Fibroblast of lung (primary cell): ENCODE data around the gene MICAL3. TPM values are rescaled to one million over a fixed set of nuclear protein-coding genes. Genes with fewer than 3 reads are reported as not detected.

Source experiments
- DNase-seq, 2 donors: peaks; one replicate each; pipeline versions ENCODE4 v3.0.0 to v3.0.0-alpha.2; 2010; ENCODE audit warnings: low read depth in 2 of 2
- H2AFZ ChIP-seq: 2 replicates; pipeline ENCODE4 v1.5.1; 2012; ENCODE audit warnings: low read length, control low read depth, inconsistent platforms
- H3K27ac ChIP-seq: 2 replicates; pipeline ENCODE4 v1.5.1; 2011; ENCODE audit warnings: low read length, control low read depth; ENCODE audit not compliant: insufficient read depth
- H3K27me3 ChIP-seq: 2 replicates; pipeline ENCODE4 v1.5.1; 2011; ENCODE audit warnings: mild to moderate bottlenecking, low read length; ENCODE audit not compliant: control insufficient read depth, insufficient read depth
- H3K36me3 ChIP-seq: 2 replicates; pipeline ENCODE4 v1.5.1; 2011; ENCODE audit warnings: low read length; ENCODE audit not compliant: control insufficient read depth, insufficient read depth
- H3K4me1 ChIP-seq: 2 replicates; pipeline ENCODE4 v1.5.1; 2011; ENCODE audit warnings: low read length; ENCODE audit not compliant: control insufficient read depth, insufficient read depth; ENCODE audit errors: extremely low read depth
- H3K4me2 ChIP-seq: 2 replicates; pipeline ENCODE4 v1.5.1; 2011; ENCODE audit warnings: low read length, control low read depth; ENCODE audit not compliant: insufficient read depth; ENCODE audit errors: extremely low read depth
- H3K4me3 ChIP-seq, 4 experiments: fragments of 200-600 bp in 1 of 4; sonication (generic) in 1 of 4; replicated peaks in 1 of 4; 2 replicates each; pipeline ENCODE4 v1.5.1; 2011 to 2016; ENCODE audit warnings: low read length in 4 of 4, low read depth in 3 of 4, mild to moderate bottlenecking in 3 of 4, control low read depth in 2 of 4, inconsistent platforms in 1 of 4, mixed read lengths in 1 of 4; ENCODE audit not compliant: insufficient read depth in 1 of 4; ENCODE audit errors: control extremely low read depth in 1 of 4
- H3K79me2 ChIP-seq: 2 replicates; pipeline ENCODE4 v1.5.1; 2012; ENCODE audit warnings: mild to moderate bottlenecking, low read length, inconsistent platforms; ENCODE audit not compliant: control insufficient read depth, insufficient read depth
- H3K9ac ChIP-seq: 2 replicates; pipeline ENCODE4 v1.5.1; 2011; ENCODE audit warnings: mild to moderate bottlenecking, low read length, control low read depth; ENCODE audit not compliant: insufficient read depth
- H3K9me3 ChIP-seq: 2 replicates; pipeline ENCODE4 v1.5.1; 2012; ENCODE audit warnings: low read depth, low read length; ENCODE audit not compliant: control insufficient read depth, insufficient read depth
- H4K20me1 ChIP-seq: 2 replicates; pipeline ENCODE4 v1.5.1; 2011; ENCODE audit warnings: low read length; ENCODE audit not compliant: control insufficient read depth, insufficient read depth; ENCODE audit errors: extremely low read depth
- EZH2 ChIP-seq: IDR thresholded peaks from 2 replicates; pipeline ENCODE4 v1.5.1; 2012; ENCODE audit warnings: low read length, control low read depth, mild to moderate bottlenecking; ENCODE audit errors: missing control alignments
- polyA plus RNA-seq, 2 donors: library from polyadenylated mRNA; depleted of rRNA in 1 of 2; stranded (reverse) in 1 of 2; unstranded in 1 of 2; fragments of >200 nt; gene quantifications; 2 replicates each; pipeline ENCODE4 v1.2.1, GENCODE V29; 2011 to 2012; ENCODE audit warnings: missing spikeins in 1 of 2
- total RNA-seq: library from RNA; depleted of rRNA; stranded (reverse); fragments of >200 nt; gene quantifications from 2 replicates; pipeline ENCODE4 v1.2.1, GENCODE V29; 2014
- TF ChIP-seq, protein P1 (sequence below), 2 donors: IDR thresholded peaks in 1 of 2; conservative IDR thresholded peaks in 1 of 2; 1 replicate in 1 of 2; 2 replicates in 1 of 2; pipeline ENCODE4 v1.5.1; 2011 to 2012; ENCODE audit warnings: low read length in 2 of 2, control low read depth in 1 of 2, inconsistent platforms in 1 of 2, low read depth in 1 of 2, mild to moderate bottlenecking in 1 of 2

MICAL3 gene
- total and polyA plus RNA-seq, 2 donors (not counting 1 experiment from before 2014, with no cell fraction given): 10.8 to 22.6 TPM

DNA sequence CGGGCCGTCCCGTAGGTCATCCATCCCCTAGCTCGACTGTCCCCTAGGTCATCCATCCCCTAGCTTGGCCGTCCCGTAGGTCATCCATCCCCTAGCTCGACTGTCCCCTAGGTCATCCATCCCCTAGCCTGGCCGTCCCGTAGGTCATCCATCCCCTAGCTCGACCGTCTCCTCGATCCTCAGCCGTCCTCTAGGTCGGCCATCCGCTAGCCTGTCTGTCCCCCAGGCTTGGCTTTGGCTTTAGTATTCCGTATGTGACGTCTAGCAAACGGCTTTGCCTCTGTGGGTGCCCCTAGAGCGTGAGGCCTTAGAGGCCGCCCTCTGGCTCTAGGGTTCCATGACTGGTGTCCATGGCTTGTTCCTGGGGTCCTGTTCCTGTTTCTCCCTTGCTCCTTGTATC lies 209.5 kb downstream of the MICAL3 start:
- no peak overlapping the region for H3K4me2 ChIP-seq
- TF ChIP-seq, protein P1, sequence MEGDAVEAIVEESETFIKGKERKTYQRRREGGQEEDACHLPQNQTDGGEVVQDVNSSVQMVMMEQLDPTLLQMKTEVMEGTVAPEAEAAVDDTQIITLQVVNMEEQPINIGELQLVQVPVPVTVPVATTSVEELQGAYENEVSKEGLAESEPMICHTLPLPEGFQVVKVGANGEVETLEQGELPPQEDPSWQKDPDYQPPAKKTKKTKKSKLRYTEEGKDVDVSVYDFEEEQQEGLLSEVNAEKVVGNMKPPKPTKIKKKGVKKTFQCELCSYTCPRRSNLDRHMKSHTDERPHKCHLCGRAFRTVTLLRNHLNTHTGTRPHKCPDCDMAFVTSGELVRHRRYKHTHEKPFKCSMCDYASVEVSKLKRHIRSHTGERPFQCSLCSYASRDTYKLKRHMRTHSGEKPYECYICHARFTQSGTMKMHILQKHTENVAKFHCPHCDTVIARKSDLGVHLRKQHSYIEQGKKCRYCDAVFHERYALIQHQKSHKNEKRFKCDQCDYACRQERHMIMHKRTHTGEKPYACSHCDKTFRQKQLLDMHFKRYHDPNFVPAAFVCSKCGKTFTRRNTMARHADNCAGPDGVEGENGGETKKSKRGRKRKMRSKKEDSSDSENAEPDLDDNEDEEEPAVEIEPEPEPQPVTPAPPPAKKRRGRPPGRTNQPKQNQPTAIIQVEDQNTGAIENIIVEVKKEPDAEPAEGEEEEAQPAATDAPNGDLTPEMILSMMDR (conservative IDR thresholded peaks at IDR 0.05 in 1 of 2, IDR thresholded peaks at IDR 0.05 in 1 of 2; ENCODE audit: low read depth in 1 of 2, low read length in 2 of 2): no peak
- no peak for TF ChIP-seq EZH2
- H3K9me3 ChIP-seq: no peaks in the 10 kb centered on the region
- H4K20me1 ChIP-seq: no peaks in the 10 kb centered on the region
- H3K79me2 ChIP-seq: no peaks in the 10 kb centered on the region
- H3K36me3 ChIP-seq: peaks cover 11% of the 10 kb centered on the region
- no peaks in the 10 kb centered on the region for H3K27me3 ChIP-seq
- no peak for DNase-seq
- no peak overlapping the region for H3K27ac ChIP-seq
- no peak overlapping the region for H2AFZ ChIP-seq
- H3K4me3 ChIP-seq: no peak overlapping the region
- no peak overlapping the region for H3K9ac ChIP-seq
- no peaks in the 10 kb centered on the region for H3K4me1 ChIP-seq

DNA sequence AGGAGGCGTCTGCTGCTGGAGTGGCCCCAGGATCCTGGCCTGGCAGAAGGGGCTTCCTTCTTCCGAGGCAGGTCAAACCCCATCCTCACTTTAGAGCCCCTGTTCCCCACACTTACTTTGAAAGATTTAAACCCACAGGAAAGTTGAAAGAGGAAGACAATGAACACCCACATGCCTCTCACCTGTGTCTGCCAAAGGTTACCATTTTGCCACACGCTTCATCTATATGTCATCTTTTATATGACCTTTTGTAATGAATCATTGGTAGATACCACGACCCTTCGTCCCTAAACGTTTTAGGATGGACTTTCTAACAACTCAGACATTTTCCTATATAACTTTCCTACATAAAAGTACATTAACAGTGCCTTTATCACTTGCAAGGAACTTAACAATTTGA lies 210.3 kb downstream of the MICAL3 start:
- no peak overlapping the region for H3K9ac ChIP-seq
- H3K27me3 ChIP-seq: no peaks in the 10 kb centered on the region
- no peaks in the 10 kb centered on the region for H4K20me1 ChIP-seq
- no peaks in the 10 kb centered on the region for H3K79me2 ChIP-seq
- no peaks in the 10 kb centered on the region for H3K9me3 ChIP-seq
- no peak for DNase-seq
- no peak overlapping the region for H3K4me3 ChIP-seq
- no peaks in the 10 kb centered on the region for H3K4me1 ChIP-seq
- peaks cover 11% of the 10 kb centered on the region for H3K36me3 ChIP-seq
- no peak overlapping the region for H2AFZ ChIP-seq
- H3K27ac ChIP-seq: no peak overlapping the region
- no peak for TF ChIP-seq EZH2
- TF ChIP-seq, protein P1 (conservative IDR thresholded peaks at IDR 0.05 in 1 of 2, IDR thresholded peaks at IDR 0.05 in 1 of 2; ENCODE audit: low read depth in 1 of 2, low read length in 2 of 2): no peak
- H3K4me2 ChIP-seq: no peak overlapping the region

DNA sequence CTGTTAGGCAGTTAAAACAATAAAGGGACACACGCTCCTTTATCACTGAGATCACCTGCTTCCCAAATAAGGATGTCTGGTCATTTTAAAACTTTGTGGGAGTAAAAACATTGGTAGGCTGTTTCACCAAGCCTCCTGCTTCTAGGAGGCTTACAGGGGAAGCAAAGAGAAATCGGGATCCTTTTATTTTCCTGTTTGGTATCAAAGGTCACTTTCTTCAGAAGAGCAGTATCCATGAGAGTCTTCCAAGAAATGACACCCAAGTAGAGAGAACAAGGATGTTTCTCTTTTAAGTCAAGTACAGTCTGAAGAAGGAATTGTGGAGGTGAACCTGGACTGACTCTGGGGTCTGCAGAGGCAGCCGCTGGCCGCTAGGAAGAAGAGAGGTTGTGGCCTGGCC lies 213.2 kb downstream of the MICAL3 start:
- Histone ChIP-seq H3K27ac (no peak overlapping the region), H2AFZ (no peak overlapping the region), H3K4me2 (no peak overlapping the region), H3K4me1 (peaks cover 2% of the 10 kb centered on the region), H3K9me3 (no peaks in the 10 kb centered on the region), H3K79me2 (no peaks in the 10 kb centered on the region), H3K36me3 (peaks cover 14% of the 10 kb centered on the region), H3K9ac (no peak overlapping the region), H3K4me3 (no peak overlapping the region), H4K20me1 (no peaks in the 10 kb centered on the region), H3K27me3 (no peaks in the 10 kb centered on the region)
- TF ChIP-seq, protein P1 (conservative IDR thresholded peaks at IDR 0.05 in 1 of 2, IDR thresholded peaks at IDR 0.05 in 1 of 2; ENCODE audit: low read depth in 1 of 2, low read length in 2 of 2): no peak
- TF ChIP-seq EZH2: no peak
- no peak for DNase-seq
